ENCODE measurements around the gene FBXL5. TPM values are rescaled to one million over a fixed set of nuclear protein-coding genes. Genes with fewer than 3 reads are reported as not detected.

The FBXL5 gene
- total and polyA plus RNA-seq, 9 of the 15 experiments (the other 6 are each of a cell fraction or from before 2014, with no cell fraction given) = 6.0 to 35.2 (median 22.1) TPM

- Histone ChIP-seq H3K4me3 (no peak overlapping the region), H2AFZ (ENCODE audit: low read depth, low read length) (no peak overlapping the region), H3K27me3 (ENCODE audit: control insufficient read depth in 2 of 2, insufficient read depth in 2 of 2, low read length in 2 of 2) (no peaks in the 10 kb centered on the region), H3K27ac (ENCODE audit: extremely low read depth, low read depth, low read length) (no peak overlapping the region), H3K9me3 (replicated peaks; ENCODE audit: control insufficient read depth, insufficient read depth, low read depth, low read length) (peaks cover 2% of the 10 kb centered on the region; the same call in 1 of the 2 replicates), H3K79me2 (ENCODE audit: control insufficient read depth, insufficient read depth, low read length) (peaks cover 4% of the 10 kb centered on the region; the same call in 1 of the 3 replicates), H3K9me1 (ENCODE audit: control insufficient read depth, insufficient read depth, low read length) (no peaks in the 10 kb centered on the region), H3K4me2 (ENCODE audit: insufficient read depth, low read length) (no peak overlapping the region), H3K9ac (ENCODE audit: insufficient read depth in 1 of 2, low read depth in 2 of 2, low read length in 2 of 2) (no peak overlapping the region), H3K4me1 (replicated peaks in 1 of 2; ENCODE audit: control insufficient read depth in 2 of 2, insufficient read depth in 2 of 2, low read length in 2 of 2) (no peaks in the 10 kb centered on the region), H4K20me1 (replicated peaks; ENCODE audit: control insufficient read depth, insufficient read depth, low read length) (no peaks in the 10 kb centered on the region), H3K36me3 (ENCODE audit: control insufficient read depth, insufficient read depth, low read length) (peaks cover 4% of the 10 kb centered on the region; the same call in 1 of the 3 replicates)
- TF ChIP-seq, protein P1, sequence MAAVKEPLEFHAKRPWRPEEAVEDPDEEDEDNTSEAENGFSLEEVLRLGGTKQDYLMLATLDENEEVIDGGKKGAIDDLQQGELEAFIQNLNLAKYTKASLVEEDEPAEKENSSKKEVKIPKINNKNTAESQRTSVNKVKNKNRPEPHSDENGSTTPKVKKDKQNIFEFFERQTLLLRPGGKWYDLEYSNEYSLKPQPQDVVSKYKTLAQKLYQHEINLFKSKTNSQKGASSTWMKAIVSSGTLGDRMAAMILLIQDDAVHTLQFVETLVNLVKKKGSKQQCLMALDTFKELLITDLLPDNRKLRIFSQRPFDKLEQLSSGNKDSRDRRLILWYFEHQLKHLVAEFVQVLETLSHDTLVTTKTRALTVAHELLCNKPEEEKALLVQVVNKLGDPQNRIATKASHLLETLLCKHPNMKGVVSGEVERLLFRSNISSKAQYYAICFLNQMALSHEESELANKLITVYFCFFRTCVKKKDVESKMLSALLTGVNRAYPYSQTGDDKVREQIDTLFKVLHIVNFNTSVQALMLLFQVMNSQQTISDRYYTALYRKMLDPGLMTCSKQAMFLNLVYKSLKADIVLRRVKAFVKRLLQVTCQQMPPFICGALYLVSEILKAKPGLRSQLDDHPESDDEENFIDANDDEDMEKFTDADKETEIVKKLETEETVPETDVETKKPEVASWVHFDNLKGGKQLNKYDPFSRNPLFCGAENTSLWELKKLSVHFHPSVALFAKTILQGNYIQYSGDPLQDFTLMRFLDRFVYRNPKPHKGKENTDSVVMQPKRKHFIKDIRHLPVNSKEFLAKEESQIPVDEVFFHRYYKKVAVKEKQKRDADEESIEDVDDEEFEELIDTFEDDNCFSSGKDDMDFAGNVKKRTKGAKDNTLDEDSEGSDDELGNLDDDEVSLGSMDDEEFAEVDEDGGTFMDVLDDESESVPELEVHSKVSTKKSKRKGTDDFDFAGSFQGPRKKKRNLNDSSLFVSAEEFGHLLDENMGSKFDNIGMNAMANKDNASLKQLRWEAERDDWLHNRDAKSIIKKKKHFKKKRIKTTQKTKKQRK (IDR thresholded peaks at IDR 0.05; ENCODE audit: borderline replicate concordance, low read depth, low read length) = no peak
- no peak for TF ChIP-seq KAT7 (CRISPR knock-in tag; IDR thresholded peaks at IDR 0.05; ENCODE audit: borderline replicate concordance)
- no peak for TF ChIP-seq RHOXF2B (CRISPR knock-in tag; conservative IDR thresholded peaks at IDR 0.05)
- no peak for TF ChIP-seq ARID1B (IDR thresholded peaks at IDR 0.05)
- no peak for TF ChIP-seq FIP1L1 (IDR thresholded peaks at IDR 0.05; ENCODE audit: low read depth, low read length, poor library complexity, severe bottlenecking)
- no peak for TF ChIP-seq NR2C1 (IDR thresholded peaks at IDR 0.05)
- no peak for TF ChIP-seq NR2C1 (tag; IDR thresholded peaks at IDR 0.05)
- TF ChIP-seq ZNF77 (CRISPR knock-in tag; IDR thresholded peaks at IDR 0.05) = no peak
- no peak for TF ChIP-seq DACH1 (IDR thresholded peaks at IDR 0.05; ENCODE audit: partially characterized antibody)
- no peak for TF ChIP-seq NCOA4 (IDR thresholded peaks at IDR 0.05; ENCODE audit: partially characterized antibody)
- TF ChIP-seq ADNP (tag; IDR thresholded peaks at IDR 0.05) = no peak
- TF ChIP-seq ZNF280A (IDR thresholded peaks at IDR 0.05; ENCODE audit: low read depth, partially characterized antibody) = no peak
- TF ChIP-seq RBM25 (IDR thresholded peaks at IDR 0.05; ENCODE audit: low read depth, low read length, severe bottlenecking) = no peak
- 100% methylated on average over 2 of the region's 2 CpGs for WGBS (ENCODE audit: insufficient coverage, low coverage, missing lambda C conversion rate)
- no peak for FAIRE-seq
- ChIA-PET CTCF (ENCODE audit: low intra/inter-chr PET ratio) (no interaction called here), POLR2A (no interaction called here)
- intact Hi-C loops (cut with micrococcal nuclease) = no loop called here
- no peak for DNase-seq (ENCODE audit: extremely low read depth in 1 of 4, low spot score in 3 of 4)
- BruUV-seq (replicated peaks) = no TSS peak
- no peak for ATAC-seq
- in situ Hi-C loops (cut with MboI) = no loop called here
Observed at GRCh38 chr4:15612136-15612535, 43.0 kb downstream of the FBXL5 start.
